HuH-7 (cell line): ENCODE data around the gene OLA1.
"Not testable (repeated sequence)": the region's sequence is repeated elsewhere in the genome, so short reads cannot be mapped to it uniquely, and the experiment has no call there.

Experiments used
- DNase-seq: peaks from one replicate; pipeline ENCODE4 v3.0.0; 2011; ENCODE audit warnings: low spot score

Gene OLA1

GRCh38 chr2:174248187-174248997 is at the start of gene OLA1:
TSS of gene OLA1 (minus strand) at chr2:174248532. CDS start at chr2:174246815, 1,717 bp downstream.
- peak; percentile 92 for DNase-seq

GRCh38 chr2:174292908-174293307 is 44.6 kb upstream of the OLA1 start:
- DNase-seq: no peak

DNA sequence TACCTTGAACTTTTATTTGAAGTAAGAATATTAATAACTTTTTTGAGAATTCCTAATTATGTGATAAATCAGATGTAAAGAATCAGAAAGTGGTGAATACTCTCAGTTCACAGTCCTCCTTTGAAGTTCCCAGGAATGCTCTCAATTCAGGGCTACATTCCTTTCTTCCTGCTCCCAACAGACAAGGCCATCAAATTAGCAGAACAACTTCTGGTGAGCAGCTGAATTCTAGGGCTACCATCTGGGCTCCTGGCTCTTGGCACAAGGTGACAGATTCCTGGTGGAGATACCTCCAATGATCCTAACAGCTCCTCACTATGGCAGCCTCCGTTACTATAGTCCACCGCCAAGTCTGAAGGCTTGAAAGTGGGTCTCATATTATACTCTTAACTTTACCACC is 37.8 kb upstream of the OLA1 start:
- DNase-seq: no peak

- no peak for DNase-seq
Observed at GRCh38 chr2:174282441-174282840, 34.1 kb upstream of the OLA1 start.

GRCh38 chr2:174281736-174282135 is 33.4 kb upstream of the OLA1 start:
- no peak for DNase-seq

GRCh38 chr2:174280596-174280995 is 32.3 kb upstream of the OLA1 start:
- DNase-seq: no peak

- DNase-seq: not testable (repeated sequence)
Observed at GRCh38 chr2:174270263-174270662, 21.9 kb upstream of the OLA1 start.

DNA sequence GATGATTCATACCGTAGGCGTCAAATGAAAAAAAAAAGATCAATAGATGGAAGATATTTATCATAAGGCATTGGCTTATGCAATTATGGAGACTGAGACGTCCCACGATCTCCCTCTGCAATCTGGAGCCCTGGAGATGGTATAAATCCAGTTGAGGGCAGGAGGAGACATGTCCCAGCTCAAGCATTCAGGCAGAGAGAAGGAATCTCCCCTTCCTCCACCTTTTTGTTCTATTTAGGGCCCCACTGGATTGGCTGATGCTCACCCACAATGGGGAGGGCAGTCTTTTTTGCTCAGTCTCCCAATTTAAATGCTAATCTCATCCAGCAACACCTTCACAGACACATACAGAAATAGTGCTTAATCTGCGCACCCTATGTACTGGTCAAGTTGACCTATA is 18.0 kb upstream of the OLA1 start:
- DNase-seq: no peak

GRCh38 chr2:174263997-174264396 is 15.7 kb upstream of the OLA1 start:
- DNase-seq: no peak

DNA sequence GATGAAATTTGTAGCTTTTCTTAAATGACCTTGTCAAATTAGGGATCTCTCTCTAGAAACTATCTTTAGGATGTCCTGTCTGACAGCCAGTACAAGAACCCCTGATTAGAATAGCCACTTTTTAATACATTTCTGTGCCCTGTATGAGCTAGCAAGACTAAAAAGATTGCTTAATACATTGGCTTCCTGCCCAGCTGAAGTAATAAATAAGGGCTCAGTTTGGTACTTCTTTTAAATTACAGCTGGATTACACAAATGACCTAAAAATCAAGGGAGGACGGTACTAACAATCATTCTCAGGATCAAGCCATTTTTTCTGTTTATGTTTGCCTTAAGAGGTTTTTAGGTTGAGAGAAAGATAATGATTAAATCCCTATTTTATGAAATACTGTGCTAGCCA is 11.6 kb upstream of the OLA1 start:
- DNase-seq: no peak

DNA sequence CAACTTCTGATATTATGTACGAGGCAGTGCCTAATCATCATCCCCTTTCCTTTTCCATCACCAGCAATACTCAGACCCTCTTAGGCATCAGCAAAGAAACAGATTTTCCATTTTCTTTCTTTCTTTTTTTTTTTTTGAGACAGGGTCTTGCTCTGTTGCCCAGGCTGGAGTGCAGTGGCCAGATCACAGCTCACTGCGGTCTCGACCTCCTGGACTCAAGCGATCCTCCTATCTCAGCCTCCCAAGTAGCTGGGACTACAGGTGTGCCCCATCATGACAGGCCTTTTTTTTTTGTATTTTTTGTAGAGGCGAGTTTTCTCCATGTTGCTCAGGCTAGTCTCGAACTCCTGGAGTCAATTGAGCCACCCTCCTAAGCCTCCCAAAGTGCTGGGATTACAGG is 5.9 kb upstream of the OLA1 start:
- no peak for DNase-seq

- no peak for DNase-seq
Observed at GRCh38 chr2:174248998-174249592, 763 bp upstream of the OLA1 start.

- DNase-seq: peak; percentile 52
Observed at GRCh38 chr2:174247474-174248186, 702 bp downstream of the OLA1 start.

- DNase-seq: no peak
Observed at GRCh38 chr2:174246944-174247381, 1.4 kb downstream of the OLA1 start.

- not testable (repeated sequence) for DNase-seq
Observed at GRCh38 chr2:174245628-174246027, 2.7 kb downstream of the OLA1 start.

- no peak for DNase-seq
Observed at GRCh38 chr2:174245065-174245464, 3.3 kb downstream of the OLA1 start.

DNA sequence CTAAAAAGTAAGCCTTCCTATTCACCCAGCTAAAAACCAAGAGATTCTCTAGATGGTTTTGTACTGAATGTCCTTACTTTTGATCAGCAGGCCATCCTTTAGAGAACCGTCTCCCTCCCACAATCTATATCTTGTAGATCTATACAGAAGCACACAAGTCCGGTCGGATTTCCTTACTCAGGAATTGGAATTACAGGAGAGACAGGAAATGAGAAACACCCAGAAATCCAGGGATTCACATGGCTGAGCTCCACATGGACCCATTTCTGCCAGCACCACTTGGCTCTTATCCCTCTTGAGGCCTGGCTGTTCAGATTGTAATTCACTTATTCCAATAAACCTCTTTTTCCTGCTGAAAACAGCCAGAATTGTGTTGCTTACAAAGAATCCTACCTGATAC is 4.5 kb downstream of the OLA1 start:
- DNase-seq: no peak

DNA sequence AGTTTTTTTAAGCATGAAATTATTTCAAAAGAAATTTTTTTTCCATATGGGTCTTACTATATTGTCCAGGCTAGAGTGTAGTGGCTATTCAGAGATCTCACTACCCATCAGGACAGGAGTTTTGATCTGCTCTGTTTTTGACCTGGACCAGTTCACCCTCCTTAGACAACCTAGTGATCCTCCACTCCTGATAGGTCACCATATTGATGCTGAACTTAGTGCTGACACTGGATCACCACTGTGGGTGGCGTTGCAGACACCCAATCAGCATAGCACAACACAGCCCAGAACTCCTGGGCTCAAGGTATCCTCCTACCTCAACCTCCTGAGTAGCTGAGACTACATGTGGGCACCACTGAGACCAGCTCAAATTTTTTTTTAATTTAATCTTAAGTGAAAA is 8.2 kb downstream of the OLA1 start:
- DNase-seq: no peak

- DNase-seq: no peak
Observed at GRCh38 chr2:174236429-174236828, 11.9 kb downstream of the OLA1 start.

DNA sequence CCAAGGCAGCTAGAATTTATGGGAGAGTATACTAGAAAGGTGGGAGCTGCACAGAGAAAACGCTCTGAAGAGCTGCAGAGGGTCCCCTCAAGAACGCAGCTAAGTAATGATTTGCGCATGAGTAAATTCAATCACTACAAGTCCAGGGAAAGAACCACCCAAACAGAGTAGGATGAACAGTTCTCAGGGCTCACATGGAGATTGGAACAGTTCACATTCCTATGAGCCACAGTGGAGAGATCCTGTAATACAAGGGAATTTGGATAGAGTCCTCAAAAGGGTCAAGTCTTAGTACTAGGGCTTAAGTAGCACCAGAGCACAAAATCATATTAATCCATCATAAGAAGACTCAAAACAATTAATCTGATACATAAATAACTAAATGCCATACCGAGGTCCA is 12.7 kb downstream of the OLA1 start:
- DNase-seq: no peak

GRCh38 chr2:174233771-174234275 is 14.5 kb downstream of the OLA1 start:
- no peak for DNase-seq

- DNase-seq: no peak
Observed at GRCh38 chr2:174227748-174228147, 20.6 kb downstream of the OLA1 start.
